CD4-positive, alpha-beta T cell treated with Interleukin-4 for 1 hour (primary cell): ENCODE results near the gene R3HDM2.

Experiments
- DNase-seq, 2 donors: peaks; one replicate each; pipeline ENCODE4 v3.0.0-alpha.2; 2020 to 2022

Gene R3HDM2

DNA sequence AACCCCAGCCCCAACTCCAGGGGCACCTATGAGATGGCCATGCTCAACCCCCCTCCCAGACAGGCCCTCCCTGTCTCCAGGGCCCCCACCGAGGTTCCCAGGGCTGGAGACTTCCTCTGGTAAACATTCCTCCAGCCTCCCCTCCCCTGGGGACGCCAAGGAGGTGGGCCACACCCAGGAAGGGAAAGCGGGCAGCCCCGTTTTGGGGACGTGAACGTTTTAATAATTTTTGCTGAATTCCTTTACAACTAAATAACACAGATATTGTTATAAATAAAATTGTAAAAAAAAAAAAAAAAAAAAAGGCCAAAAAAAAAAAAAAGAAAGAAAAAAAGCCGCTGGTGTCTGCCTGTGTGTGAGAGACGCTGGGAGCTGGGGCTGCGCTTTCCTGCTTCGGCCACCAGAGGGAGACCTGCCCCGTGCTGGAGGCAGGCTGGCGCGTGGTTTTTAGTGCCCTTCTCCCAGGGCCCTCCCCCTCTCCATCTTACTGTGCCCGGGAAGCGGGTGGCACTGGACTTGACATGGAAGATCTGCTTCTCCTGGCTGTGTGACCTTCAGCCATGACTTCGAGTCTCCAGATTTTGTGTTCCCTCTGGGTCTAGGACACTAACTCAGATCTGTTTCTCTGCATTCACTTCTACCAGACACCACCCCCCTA is 217.7 kb downstream of the R3HDM2 start:
- DNase-seq = peak; percentile 87 to 89

GRCh38 chr12:57212701-57213057 is 218.2 kb downstream of the R3HDM2 start:
- no peak for DNase-seq

GRCh38 chr12:57211791-57212700 is 218.8 kb downstream of the R3HDM2 start:
- no peak for DNase-seq

GRCh38 chr12:57210926-57211692 is 219.7 kb downstream of the R3HDM2 start:
- no peak for DNase-seq

DNA sequence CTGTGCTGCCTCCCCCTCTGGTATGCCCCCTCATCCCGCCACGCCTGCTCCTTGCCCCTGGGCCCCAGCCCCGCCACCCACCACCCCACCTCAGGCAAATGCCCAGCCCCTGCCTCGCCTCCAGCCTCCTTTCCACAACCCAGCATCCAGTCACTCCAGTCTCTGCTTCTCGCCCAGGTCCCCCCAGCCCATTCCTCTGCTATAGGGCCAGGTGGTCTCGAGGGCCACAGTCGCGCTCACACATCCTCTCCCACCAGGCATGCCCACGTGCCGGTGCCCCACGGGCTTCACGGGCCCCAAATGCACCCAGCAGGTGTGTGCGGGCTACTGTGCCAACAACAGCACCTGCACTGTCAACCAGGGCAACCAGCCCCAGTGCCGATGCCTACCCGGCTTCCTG is 220.4 kb downstream of the R3HDM2 start:
- no peak for DNase-seq

GRCh38 chr12:57209916-57210315 is 220.9 kb downstream of the R3HDM2 start:
- no peak for DNase-seq

GRCh38 chr12:57208631-57209282 is 222.1 kb downstream of the R3HDM2 start:
- DNase-seq = no peak

- no peak for DNase-seq
Observed at GRCh38 chr12:57207731-57208630, 222.9 kb downstream of the R3HDM2 start.

GRCh38 chr12:57205931-57206330 is 224.9 kb downstream of the R3HDM2 start:
- DNase-seq = no peak

GRCh38 chr12:57205186-57205585 is 225.7 kb downstream of the R3HDM2 start:
- no peak for DNase-seq

DNA sequence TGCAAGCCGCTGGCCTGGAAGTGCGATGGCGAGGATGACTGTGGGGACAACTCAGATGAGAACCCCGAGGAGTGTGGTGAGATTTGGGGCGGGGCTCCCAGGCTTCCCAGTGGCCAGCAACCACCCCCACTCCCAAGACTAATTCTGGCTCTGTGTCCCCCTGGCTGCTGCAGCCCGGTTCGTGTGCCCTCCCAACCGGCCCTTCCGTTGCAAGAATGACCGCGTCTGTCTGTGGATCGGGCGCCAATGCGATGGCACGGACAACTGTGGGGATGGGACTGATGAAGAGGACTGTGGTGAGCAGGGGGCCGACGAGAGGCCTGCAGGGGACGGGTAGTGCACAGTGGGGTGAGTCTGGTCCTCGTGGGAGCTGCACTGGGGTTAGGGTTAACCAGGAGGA is 226.4 kb downstream of the R3HDM2 start:
- DNase-seq = no peak

- no peak for DNase-seq
Observed at GRCh38 chr12:57203791-57204190, 227.1 kb downstream of the R3HDM2 start.
